Lower lobe of right lung (tissue), 2 donors: Measurements from ENCODE around the gene DENND5B. TPM values are rescaled to one million over a fixed set of nuclear protein-coding genes. Genes with fewer than 3 reads are reported as not detected.

ENCODE experiments used
- ATAC-seq, 2 donors: fragments of 200-7000 bp; cut with Tn5 transposase; one replicate each; pipeline ENCODE4 v1.9.1; 2020 to 2022; ENCODE audit warnings: mild to moderate bottlenecking in 2 of 2, moderate library complexity in 2 of 2
- DNase-seq: peaks from one replicate; pipeline ENCODE4 v3.0.0-alpha.2; 2020
- H3K27ac ChIP-seq: fragments of 200-600 bp; one replicate; pipeline ENCODE4 v1.8.0; 2022
- H3K27me3 ChIP-seq: fragments of 200-600 bp; one replicate; pipeline ENCODE4 v1.8.0; 2022; ENCODE audit warnings: low read depth
- H3K36me3 ChIP-seq: fragments of 200-600 bp; one replicate; pipeline ENCODE4 v1.8.0; 2022; ENCODE audit warnings: mild to moderate bottlenecking
- H3K4me1 ChIP-seq: fragments of 200-600 bp; one replicate; pipeline ENCODE4 v1.8.0; 2022
- H3K4me3 ChIP-seq: fragments of 200-600 bp; one replicate; pipeline ENCODE4 v1.8.0; 2022; ENCODE audit warnings: mild to moderate bottlenecking
- H3K9me3 ChIP-seq: fragments of 200-600 bp; one replicate; pipeline ENCODE4 v1.8.0; 2022
- CTCF ChIP-seq: fragments of 200-600 bp; IDR thresholded peaks from one replicate; pipeline ENCODE4 v1.8.0; 2022; ENCODE audit warnings: antibody characterized with exemption, mild to moderate bottlenecking
- intact Hi-C: fragments of 100-400 bp; cut with DNase I; formaldehyde crosslinking; loops from one replicate; pipeline ENCODE4 v1.11.0; 2022
- total RNA-seq: library from RNA; stranded (reverse); fragmentation: NEBNext Ultra II Directional; extraction: Animal tissue kit (Norgen Biotek cat#: 25700); gene quantifications from one replicate; pipeline ENCODE4 v1.2.1, GENCODE V29; 2021
- donor health status: DM: no; HTN: yes; CAD: no; lungs with severe emphysema.

Gene DENND5B
- total RNA-seq, 1 donor from 2014 or later, result 6.0 TPM

DNA sequence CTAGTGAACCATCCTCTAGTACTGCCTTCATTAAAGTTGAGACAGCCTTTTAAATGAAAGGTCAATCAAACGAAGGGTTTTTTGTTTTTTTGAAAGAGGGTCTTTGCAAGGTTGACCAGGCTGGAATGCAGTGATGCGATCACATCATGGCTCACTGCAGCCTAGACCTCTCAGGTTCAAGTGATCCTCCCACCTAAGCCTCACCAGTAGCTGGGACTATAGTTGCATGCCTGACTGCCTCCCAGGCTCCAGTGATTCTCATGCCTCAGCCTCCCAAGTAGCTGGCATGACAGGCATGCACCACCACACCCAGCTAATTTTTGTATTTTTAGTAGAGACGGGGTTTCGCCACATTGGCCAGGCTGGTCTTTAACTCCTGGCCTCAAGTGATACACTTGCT, 150.3 kb downstream of the DENND5B start:
- no peaks in the 10 kb centered on the region for H3K36me3 ChIP-seq
- H3K27ac ChIP-seq, result no peak overlapping the region
- no peaks in the 10 kb centered on the region for H3K4me1 ChIP-seq
- no peak for TF ChIP-seq CTCF
- ATAC-seq, result no peak
- no peak overlapping the region for H3K4me3 ChIP-seq
- H3K27me3 ChIP-seq, result no peaks in the 10 kb centered on the region
- DNase-seq, result no peak
- H3K9me3 ChIP-seq, result no peaks in the 10 kb centered on the region
- intact Hi-C loops, result no loop called here

DNA sequence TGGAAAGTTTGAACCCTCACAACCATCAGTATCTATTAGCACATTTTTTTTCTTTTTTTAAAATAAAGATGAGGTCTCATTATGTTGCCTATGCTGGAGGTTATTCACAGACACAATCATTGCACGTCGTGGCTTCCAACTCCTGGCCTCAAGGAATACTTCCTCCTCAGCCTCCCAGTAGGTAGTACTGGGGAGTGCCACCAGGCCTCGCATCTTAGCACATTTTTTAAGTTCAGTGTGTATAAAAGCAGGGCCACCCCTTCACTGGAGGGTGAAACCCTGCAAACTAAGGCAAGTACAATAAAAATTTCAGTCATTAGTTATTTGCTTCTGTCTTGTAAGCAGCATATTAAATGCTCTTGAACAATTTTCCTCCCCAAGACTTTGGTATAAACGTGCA, 150.8 kb downstream of the DENND5B start:
- DNase-seq (no peak), ATAC-seq (no peak)
- no peak overlapping the region for H3K27ac ChIP-seq
- H3K36me3 ChIP-seq, result no peaks in the 10 kb centered on the region
- no peaks in the 10 kb centered on the region for H3K4me1 ChIP-seq
- no peaks in the 10 kb centered on the region for H3K27me3 ChIP-seq
- H3K4me3 ChIP-seq, result no peak overlapping the region
- no peaks in the 10 kb centered on the region for H3K9me3 ChIP-seq
- intact Hi-C loops, result no loop called here
- TF ChIP-seq CTCF, result no peak

DNA sequence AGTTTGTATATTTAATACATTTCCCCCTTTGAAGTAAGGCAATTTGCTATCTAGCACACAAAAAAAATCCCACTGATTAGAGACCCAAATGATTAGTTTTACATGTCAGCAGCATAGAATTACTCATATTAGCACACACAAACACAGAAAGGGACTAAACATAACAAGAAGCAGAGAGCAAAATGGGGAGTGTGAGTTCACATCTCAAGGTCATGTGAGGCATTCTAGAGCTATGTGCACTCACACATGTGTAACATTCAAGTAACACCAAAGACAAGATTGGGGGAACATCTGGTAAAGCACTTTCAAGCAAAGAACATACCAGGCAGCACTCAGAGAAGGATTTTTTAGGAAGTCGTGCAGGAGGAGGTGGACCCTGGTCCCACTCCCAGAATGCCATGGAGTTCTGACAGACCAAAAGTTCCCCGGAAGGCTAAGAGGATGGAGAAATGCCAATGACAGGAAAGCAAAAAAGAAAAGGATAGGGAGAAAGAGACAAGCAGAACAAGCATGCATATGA, 159.2 kb downstream of the DENND5B start:
- Histone ChIP-seq H3K27ac (no peak overlapping the region), H3K4me3 (no peak overlapping the region), H3K9me3 (no peaks in the 10 kb centered on the region), H3K27me3 (no peaks in the 10 kb centered on the region), H3K4me1 (no peaks in the 10 kb centered on the region), H3K36me3 (no peaks in the 10 kb centered on the region)
- ATAC-seq (no peak), DNase-seq (no peak)
- intact Hi-C loops, result no loop called here
- no peak for TF ChIP-seq CTCF

DNA sequence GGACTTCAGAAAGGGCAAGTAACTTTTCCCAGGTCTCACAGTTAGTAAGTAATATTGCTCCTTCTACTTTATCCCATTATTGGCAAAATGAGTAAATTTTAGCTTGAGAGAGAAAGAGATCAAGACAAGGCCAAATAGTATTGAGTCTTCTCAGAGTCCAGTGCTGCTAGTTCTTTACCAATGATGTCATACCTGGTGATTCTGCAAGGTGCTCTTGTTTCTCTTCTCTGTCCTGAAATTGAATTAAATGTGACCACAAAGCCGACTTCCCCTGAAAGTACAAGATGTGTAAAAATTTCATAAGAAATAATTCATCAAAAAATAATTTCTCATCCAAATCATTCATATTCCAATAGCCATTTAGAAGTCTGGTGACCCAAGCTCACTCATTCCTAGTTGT, 167.5 kb downstream of the DENND5B start:
- H3K4me3 ChIP-seq, result no peak overlapping the region
- intact Hi-C loops, result no loop called here
- ATAC-seq (no peak), DNase-seq (no peak)
- H3K4me1 ChIP-seq, result no peaks in the 10 kb centered on the region
- no peak for TF ChIP-seq CTCF
- no peaks in the 10 kb centered on the region for H3K27me3 ChIP-seq
- no peak overlapping the region for H3K27ac ChIP-seq
- H3K9me3 ChIP-seq, result no peaks in the 10 kb centered on the region
- peaks cover 7% of the 10 kb centered on the region for H3K36me3 ChIP-seq

DNA sequence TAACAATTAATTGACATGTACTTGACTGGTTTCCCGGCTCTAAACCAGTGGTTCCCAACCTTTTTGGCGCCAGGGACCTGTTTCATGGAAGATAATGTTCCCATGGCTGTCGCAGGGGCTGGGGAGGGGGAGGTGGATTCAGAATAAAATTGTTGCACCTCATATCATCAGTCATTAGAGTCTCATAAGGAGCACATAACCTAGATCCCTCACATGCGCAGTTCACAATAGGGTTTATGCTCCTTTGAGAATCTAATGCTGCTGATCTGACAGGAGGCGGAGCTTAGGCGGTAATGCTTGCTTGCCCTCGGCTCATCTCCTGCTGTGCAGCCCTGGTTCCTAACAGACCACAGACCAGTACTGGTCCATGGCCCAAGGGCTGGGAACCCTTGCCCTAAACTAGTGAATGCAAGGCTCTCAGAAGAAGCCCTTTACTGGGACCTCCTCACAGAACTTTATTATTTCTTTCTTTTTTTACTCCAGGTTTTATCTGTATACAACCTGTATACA, 178.6 kb downstream of the DENND5B start:
- Histone ChIP-seq H3K27me3 (no peaks in the 10 kb centered on the region), H3K4me1 (no peaks in the 10 kb centered on the region), H3K4me3 (no peak overlapping the region), H3K27ac (no peak overlapping the region), H3K9me3 (no peaks in the 10 kb centered on the region), H3K36me3 (peaks cover 9% of the 10 kb centered on the region)
- no peak for ATAC-seq
- intact Hi-C loops, result no loop called here
- TF ChIP-seq CTCF, result no peak
- DNase-seq, result no peak
